ENCODE data around the gene CACNB4.
"Not testable (repeated sequence)": the region's sequence is repeated elsewhere in the genome, so short reads cannot be mapped to it uniquely, and the experiment has no call there.

The CACNB4 gene

GRCh38 chr2:151891566-151892194 is 207.2 kb downstream of the CACNB4 start:
- DNase-seq, result no peak

- DNase-seq, result no peak
Measured at GRCh38 chr2:151887164-151887563, 211.7 kb downstream of the CACNB4 start.

- DNase-seq, result no peak
Measured at GRCh38 chr2:151886241-151886640, 212.6 kb downstream of the CACNB4 start.

- no peak for DNase-seq
Measured at GRCh38 chr2:151882786-151883445, 215.9 kb downstream of the CACNB4 start.

- DNase-seq, result peak; percentile 47
Measured at GRCh38 chr2:151881342-151881741, 217.5 kb downstream of the CACNB4 start.

- no peak for DNase-seq
Measured at GRCh38 chr2:151880586-151880985, 218.3 kb downstream of the CACNB4 start.

GRCh38 chr2:151878655-151879563 is 219.9 kb downstream of the CACNB4 start:
- peak; percentile 95 for DNase-seq

- no peak for DNase-seq
Measured at GRCh38 chr2:151878204-151878603, 220.6 kb downstream of the CACNB4 start.

- not testable (repeated sequence) for DNase-seq
Measured at GRCh38 chr2:151875631-151876030, 223.2 kb downstream of the CACNB4 start.

GRCh38 chr2:151872463-151872862 is 226.4 kb downstream of the CACNB4 start:
- DNase-seq, result no peak

- no peak for DNase-seq
Measured at GRCh38 chr2:151869291-151869690, 229.6 kb downstream of the CACNB4 start.

- no peak for DNase-seq
Measured at GRCh38 chr2:151862700-151863099, 236.1 kb downstream of the CACNB4 start.

- no peak for DNase-seq
Measured at GRCh38 chr2:151861174-151861573, 237.7 kb downstream of the CACNB4 start.

- DNase-seq, result no peak
Measured at GRCh38 chr2:151860613-151861146, 238.2 kb downstream of the CACNB4 start.

GRCh38 chr2:151860210-151860609 is 238.6 kb downstream of the CACNB4 start:
- DNase-seq, result no peak

- no peak for DNase-seq
Measured at GRCh38 chr2:151857650-151858049, 241.2 kb downstream of the CACNB4 start.

- DNase-seq, result no peak
Measured at GRCh38 chr2:151855111-151855510, 243.7 kb downstream of the CACNB4 start.

GRCh38 chr2:151853070-151853758 is 245.6 kb downstream of the CACNB4 start:
- no peak for DNase-seq

- DNase-seq, result no peak
Measured at GRCh38 chr2:151852260-151853069, 246.4 kb downstream of the CACNB4 start.

GRCh38 chr2:151851761-151852160 is 247.1 kb downstream of the CACNB4 start:
- no peak for DNase-seq

GRCh38 chr2:151849413-151850010 is 249.3 kb downstream of the CACNB4 start:
- no peak for DNase-seq
